SK-N-SH treated with all-trans-retinoic acid at 6 μM for 48 hours (cell line): ENCODE data around the gene GHSR.

Experiments used
- ATAC-seq: fragments of 200-7000 bp; cut with Tn5 transposase; 3 replicates; pipeline ENCODE4 v1.9.1; 2020; ENCODE audit warnings: mild to moderate bottlenecking, moderate library complexity
- ARNTL ChIP-seq: fragments of 450-650 bp; formaldehyde crosslinking; IDR thresholded peaks from 2 replicates; pipeline ENCODE4 v1.5.0; 2020; ENCODE audit warnings: low read depth, mild to moderate bottlenecking, moderate library complexity, borderline replicate concordance
- BACH2 ChIP-seq: fragments of 250-450 bp; sonication (Bioruptor Pico); IDR thresholded peaks from 2 replicates; pipeline ENCODE4 v1.9.0; 2021; ENCODE audit warnings: mild to moderate bottlenecking, borderline replicate concordance
- CREB5 ChIP-seq: fragments of 250-450 bp; sonication (Bioruptor Pico); IDR thresholded peaks from 2 replicates; pipeline ENCODE4 v1.5.1; 2020; ENCODE audit warnings: low read depth, mild to moderate bottlenecking, moderate library complexity
- CSDC2 ChIP-seq: fragments of 250-450 bp; sonication (Bioruptor Pico); IDR thresholded peaks from 2 replicates; pipeline ENCODE4 v1.5.0; 2020; ENCODE audit warnings: mild to moderate bottlenecking, moderate library complexity
- ESRRG ChIP-seq: fragments of 250-450 bp; sonication (Bioruptor Pico); IDR thresholded peaks from 2 replicates; pipeline ENCODE4 v1.6.1; 2021; ENCODE audit warnings: mild to moderate bottlenecking
- GLIS3 ChIP-seq: fragments of 250-450 bp; sonication (Bioruptor Pico); IDR thresholded peaks from 2 replicates; pipeline ENCODE4 v1.5.0; 2020; ENCODE audit warnings: mild to moderate bottlenecking, moderate library complexity
- ISL1 ChIP-seq: fragments of 250-450 bp; sonication (Bioruptor Pico); IDR thresholded peaks from 2 replicates; pipeline ENCODE4 v2.1.2; 2022; ENCODE audit warnings: mild to moderate bottlenecking, moderate library complexity
- OSR1 ChIP-seq: fragments of 250-450 bp; sonication (Bioruptor Pico); IDR thresholded peaks from 2 replicates; pipeline ENCODE4 v1.8.0; 2022; ENCODE audit warnings: moderate library complexity, mild to moderate bottlenecking, inconsistent platforms
- PATZ1 ChIP-seq: fragments of 250-450 bp; sonication (Bioruptor Pico); IDR thresholded peaks from 2 replicates; pipeline ENCODE4 v1.8.0; 2020; ENCODE audit warnings: mild to moderate bottlenecking, moderate library complexity, borderline replicate concordance
- PPARA ChIP-seq: fragments of 250-450 bp; sonication (Bioruptor Pico); IDR thresholded peaks from 2 replicates; pipeline ENCODE4 v1.5.0; 2020; ENCODE audit warnings: mild to moderate bottlenecking, borderline replicate concordance
- RARB ChIP-seq: fragments of 250-450 bp; sonication (Bioruptor Pico); IDR thresholded peaks from 2 replicates; pipeline ENCODE4 v1.8.0; 2021; ENCODE audit warnings: mild to moderate bottlenecking, moderate library complexity
- SNAI2 ChIP-seq: fragments of 250-450 bp; sonication (Bioruptor Pico); IDR thresholded peaks from 2 replicates; pipeline ENCODE4 v1.5.0; 2020; ENCODE audit warnings: mild to moderate bottlenecking, moderate library complexity
- TOX ChIP-seq: fragments of 250-450 bp; sonication (Bioruptor Pico); IDR thresholded peaks from 2 replicates; pipeline ENCODE4 v1.8.0; 2021; ENCODE audit warnings: mild to moderate bottlenecking, moderate library complexity, borderline replicate concordance
- TSHZ2 ChIP-seq: fragments of 250-450 bp; sonication (Bioruptor Pico); IDR thresholded peaks from 2 replicates; pipeline ENCODE4 v1.5.0; 2020; ENCODE audit warnings: mild to moderate bottlenecking, moderate library complexity
- ZC3H10 ChIP-seq: fragments of 250-450 bp; sonication (Bioruptor Pico); IDR thresholded peaks from 2 replicates; pipeline ENCODE4 v1.5.1; 2021; ENCODE audit warnings: mild to moderate bottlenecking, moderate library complexity
- ZFP3 ChIP-seq: fragments of 250-450 bp; sonication (Bioruptor Pico); IDR thresholded peaks from 2 replicates; pipeline ENCODE4 v1.5.0; 2020; ENCODE audit warnings: mild to moderate bottlenecking, moderate library complexity
- ZFP30 ChIP-seq: fragments of 450-650 bp; formaldehyde crosslinking; IDR thresholded peaks from 2 replicates; pipeline ENCODE4 v1.5.0; 2022; ENCODE audit warnings: mild to moderate bottlenecking, moderate library complexity
- ZNF565 ChIP-seq: fragments of 450-650 bp; formaldehyde crosslinking; conservative IDR thresholded peaks from 2 replicates; pipeline ENCODE4 v1.5.0; 2020; ENCODE audit warnings: low read depth, mild to moderate bottlenecking, moderate library complexity
- ZNF70 ChIP-seq: fragments of 450-650 bp; formaldehyde crosslinking; IDR thresholded peaks from 2 replicates; pipeline ENCODE4 v1.5.0; 2020; ENCODE audit warnings: mild to moderate bottlenecking, moderate library complexity
- TF ChIP-seq, protein P1 (sequence below): fragments of 250-450 bp; sonication (Bioruptor Pico); IDR thresholded peaks from 2 replicates; pipeline ENCODE4 v1.8.0; 2021; ENCODE audit warnings: low read depth, mild to moderate bottlenecking, moderate library complexity, borderline replicate concordance

Gene GHSR

DNA sequence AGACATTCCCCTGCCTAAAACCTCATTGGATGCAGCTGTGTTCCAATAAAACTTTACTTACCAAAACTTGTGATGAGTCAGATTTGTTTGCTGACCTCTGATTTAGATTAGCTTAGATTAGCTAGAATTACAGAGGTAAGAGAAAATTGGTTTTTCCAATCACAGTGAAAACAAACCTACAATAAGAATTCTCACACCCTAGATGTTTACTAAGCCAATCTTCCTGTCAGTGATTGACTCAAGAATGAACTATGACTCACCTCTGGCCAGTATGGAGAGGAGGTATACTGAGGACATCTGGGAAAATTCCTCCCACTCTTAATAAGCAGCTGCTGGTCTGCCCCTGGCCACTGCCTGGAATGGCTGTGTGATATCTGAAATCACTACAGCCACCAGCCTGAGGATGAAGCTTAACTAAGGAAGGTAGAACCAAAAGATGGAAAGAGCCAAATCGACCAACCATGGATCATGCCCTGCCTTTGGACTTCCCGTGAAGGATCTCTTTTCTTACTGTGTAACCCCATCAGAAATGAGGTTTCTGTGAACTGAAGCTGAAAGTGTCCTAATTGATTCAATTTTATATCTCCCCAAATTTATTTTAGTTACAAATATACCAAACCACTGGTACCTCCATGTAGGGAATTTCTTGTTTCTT, 19.0 kb upstream of the GHSR start:
- peak; percentile 84 for ATAC-seq
- no peak for TF ChIP-seq TSHZ2
- TF ChIP-seq PATZ1 (CRISPR knock-in tag) = no peak
- no peak for TF ChIP-seq ZNF565 (CRISPR knock-in tag)
- TF ChIP-seq ZC3H10 (CRISPR knock-in tag) = no peak
- TF ChIP-seq OSR1 (CRISPR knock-in tag) = no peak
- TF ChIP-seq PPARA (CRISPR knock-in tag) = no peak
- TF ChIP-seq ZFP30 = no peak
- TF ChIP-seq ARNTL = no peak
- no peak for TF ChIP-seq SNAI2 (CRISPR knock-in tag)
- TF ChIP-seq, protein P1, sequence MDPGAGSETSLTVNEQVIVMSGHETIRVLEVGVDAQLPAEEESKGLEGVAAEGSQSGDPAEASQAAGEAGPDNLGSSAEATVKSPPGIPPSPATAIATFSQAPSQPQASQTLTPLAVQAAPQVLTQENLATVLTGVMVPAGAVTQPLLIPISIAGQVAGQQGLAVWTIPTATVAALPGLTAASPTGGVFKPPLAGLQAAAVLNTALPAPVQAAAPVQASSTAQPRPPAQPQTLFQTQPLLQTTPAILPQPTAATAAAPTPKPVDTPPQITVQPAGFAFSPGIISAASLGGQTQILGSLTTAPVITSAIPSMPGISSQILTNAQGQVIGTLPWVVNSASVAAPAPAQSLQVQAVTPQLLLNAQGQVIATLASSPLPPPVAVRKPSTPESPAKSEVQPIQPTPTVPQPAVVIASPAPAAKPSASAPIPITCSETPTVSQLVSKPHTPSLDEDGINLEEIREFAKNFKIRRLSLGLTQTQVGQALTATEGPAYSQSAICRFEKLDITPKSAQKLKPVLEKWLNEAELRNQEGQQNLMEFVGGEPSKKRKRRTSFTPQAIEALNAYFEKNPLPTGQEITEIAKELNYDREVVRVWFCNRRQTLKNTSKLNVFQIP = no peak
- no peak for TF ChIP-seq BACH2 (CRISPR knock-in tag)
- TF ChIP-seq ZNF70 (CRISPR knock-in tag) = no peak
- TF ChIP-seq CSDC2 (CRISPR knock-in tag) = no peak
- no peak for TF ChIP-seq RARB
- TF ChIP-seq ISL1 (CRISPR knock-in tag) = no peak
- TF ChIP-seq ZFP3 (CRISPR knock-in tag) = no peak
- TF ChIP-seq, all 23 proteins: peak for 0

- TF ChIP-seq PPARA (CRISPR knock-in tag) (no peak), ZNF565 (CRISPR knock-in tag) (no peak), BACH2 (CRISPR knock-in tag) (no peak), GLIS3 (no peak), CREB5 (no peak), ZFP30 (no peak), RARB (no peak), SNAI2 (CRISPR knock-in tag) (no peak), ISL1 (CRISPR knock-in tag) (no peak), OSR1 (CRISPR knock-in tag) (no peak)
- peak; percentile 51 for ATAC-seq
Observed at GRCh38 chr3:172466553-172467130, 18.4 kb upstream of the GHSR start.

GRCh38 chr3:172465281-172465680, 17.0 kb upstream of the GHSR start:
- ATAC-seq = no peak
- no peak for TF ChIP-seq ZFP3 (CRISPR knock-in tag)
- no peak for TF ChIP-seq TOX (CRISPR knock-in tag)
- no peak for TF ChIP-seq ESRRG (CRISPR knock-in tag)
- TF ChIP-seq BACH2 (CRISPR knock-in tag) = no peak
- TF ChIP-seq PPARA (CRISPR knock-in tag) = no peak
- TF ChIP-seq ISL1 (CRISPR knock-in tag) = no peak

GRCh38 chr3:172464306-172464705, 16.1 kb upstream of the GHSR start:
- no peak for ATAC-seq
- TF ChIP-seq PPARA (CRISPR knock-in tag) (no peak), ZFP30 (no peak), ISL1 (CRISPR knock-in tag) (no peak), TOX (CRISPR knock-in tag) (no peak), CSDC2 (CRISPR knock-in tag) (no peak), ARNTL (no peak), SNAI2 (CRISPR knock-in tag) (no peak), OSR1 (CRISPR knock-in tag) (no peak), GLIS3 (no peak), ESRRG (CRISPR knock-in tag) (no peak)
